IMR-90 (cell line): Measurements from ENCODE around the gene FOXK1.

Experiments used
- CEBPB ChIP-seq: IDR thresholded peaks from 2 replicates; pipeline ENCODE4 v1.6.1; 2012; ENCODE audit warnings: low read depth, low read length, improper control_type of control experiment
- CHD1 ChIP-seq: IDR thresholded peaks from 2 replicates; pipeline ENCODE4 v1.6.1; 2012; ENCODE audit warnings: low read depth, low read length, improper control_type of control experiment
- CTCF ChIP-seq: conservative IDR thresholded peaks from 2 replicates; pipeline ENCODE4 v1.5.1; 2012; ENCODE audit warnings: mild to moderate bottlenecking, low read depth, low read length, improper control_type of control experiment
- MAFK ChIP-seq: IDR thresholded peaks from 2 replicates; pipeline ENCODE4 v1.6.1; 2012; ENCODE audit warnings: low read depth, low read length, improper control_type of control experiment
- MXI1 ChIP-seq: IDR thresholded peaks from 2 replicates; pipeline ENCODE4 v1.6.1; 2012; ENCODE audit warnings: low read depth, mild to moderate bottlenecking, low read length, moderate library complexity, borderline replicate concordance
- POLR2A ChIP-seq: IDR thresholded peaks from 2 replicates; pipeline ENCODE4 v1.6.1; 2012; ENCODE audit warnings: mild to moderate bottlenecking, low read depth, low read length
- RAD21 ChIP-seq: IDR thresholded peaks from 2 replicates; pipeline ENCODE4 v1.6.1; 2012; ENCODE audit warnings: low read length, improper control_type of control experiment
- RFX5 ChIP-seq: IDR thresholded peaks from 2 replicates; pipeline ENCODE4 v1.8.0; 2012; ENCODE audit warnings: low read depth, mild to moderate bottlenecking, low read length, moderate library complexity
- TF ChIP-seq, protein P1 (sequence below): fragments of 150-350 bp; IDR thresholded peaks from 2 replicates; pipeline ENCODE4 v1.6.1; 2017; ENCODE audit warnings: mild to moderate bottlenecking, antibody characterized with exemption, low read length, low read depth

- TF ChIP-seq CTCF (no peak), POLR2A (peak; percentile 69; the same call in 1 of the 2 replicates), MAFK (no peak), RFX5 (no peak), CHD1 (no peak), CEBPB (no peak), RAD21 (no peak), MXI1 (no peak)
- TF ChIP-seq, protein P1, sequence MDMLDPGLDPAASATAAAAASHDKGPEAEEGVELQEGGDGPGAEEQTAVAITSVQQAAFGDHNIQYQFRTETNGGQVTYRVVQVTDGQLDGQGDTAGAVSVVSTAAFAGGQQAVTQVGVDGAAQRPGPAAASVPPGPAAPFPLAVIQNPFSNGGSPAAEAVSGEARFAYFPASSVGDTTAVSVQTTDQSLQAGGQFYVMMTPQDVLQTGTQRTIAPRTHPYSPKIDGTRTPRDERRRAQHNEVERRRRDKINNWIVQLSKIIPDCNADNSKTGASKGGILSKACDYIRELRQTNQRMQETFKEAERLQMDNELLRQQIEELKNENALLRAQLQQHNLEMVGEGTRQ: no peak
Measured at GRCh38 chr7:4739528-4739992, 57.5 kb downstream of the FOXK1 start.
